HepG2 (cell line): ENCODE measurements around the gene CHMP2B. TPM values are rescaled to one million over a fixed set of nuclear protein-coding genes. Genes with fewer than 3 reads are reported as not detected.

ENCODE experiments used
- ATF7-NPFF ChIP-seq: sonication (generic); formaldehyde crosslinking; IDR thresholded peaks from 2 replicates; pipeline ENCODE4 v1.8.1; 2023; ENCODE audit warnings: mild to moderate bottlenecking, low read depth, missing genetic modification reagents, moderate library complexity
- EHMT2 ChIP-seq: fragments of 200-600 bp; sonication (generic); IDR thresholded peaks from 2 replicates; pipeline ENCODE4 v1.7.0; 2017; ENCODE audit warnings: antibody characterized with exemption, low read depth, low read length, borderline replicate concordance
- HDAC6 ChIP-seq: fragments of 200-600 bp; sonication (generic); IDR thresholded peaks from 2 replicates; pipeline ENCODE4 v1.7.0; 2017; ENCODE audit warnings: mild to moderate bottlenecking, antibody characterized with exemption, low read length, low read depth
- KAT7 ChIP-seq: IDR thresholded peaks from 2 replicates; pipeline ENCODE4 v1.6.1; 2018; ENCODE audit warnings: borderline replicate concordance, missing compliant biosample characterization
- KMT2B ChIP-seq: IDR thresholded peaks from 2 replicates; pipeline ENCODE4 v1.6.1; 2016; ENCODE audit warnings: missing genetic modification reagents, missing compliant biosample characterization
- MAZ ChIP-seq, 2 experiments: sonication (generic) in 1 of 2; formaldehyde crosslinking in 1 of 2; IDR thresholded peaks; 2 replicates each; pipeline versions ENCODE4 v1.5.0 to v1.6.1; 2012 to 2020; ENCODE audit warnings: low read depth in 2 of 2, mild to moderate bottlenecking in 2 of 2, borderline replicate concordance in 1 of 2, improper control_type of control experiment in 1 of 2, low read length in 1 of 2, missing genetic modification reagents in 1 of 2, moderate library complexity in 1 of 2
- NFE2L1 ChIP-seq: sonication (generic); formaldehyde crosslinking; IDR thresholded peaks from 2 replicates; pipeline ENCODE4 v1.4.0; 2020; ENCODE audit warnings: missing genetic modification reagents, mild to moderate bottlenecking, borderline replicate concordance
- PLRG1 ChIP-seq: fragments of 450-650 bp; conservative IDR thresholded peaks from 2 replicates; pipeline ENCODE4 v1.6.1; 2016
- RFXAP ChIP-seq: sonication (generic); formaldehyde crosslinking; IDR thresholded peaks from 2 replicates; pipeline ENCODE4 v1.4.0; 2020; ENCODE audit warnings: missing genetic modification reagents, borderline replicate concordance
- SMAD1 ChIP-seq: sonication (generic); formaldehyde crosslinking; IDR thresholded peaks from 2 replicates; pipeline ENCODE4 v1.4.0; 2020; ENCODE audit warnings: missing genetic modification reagents, low read depth, mild to moderate bottlenecking, borderline replicate concordance
- ZBTB3 ChIP-seq: sonication (generic); formaldehyde crosslinking; IDR thresholded peaks from 2 replicates; pipeline ENCODE4 v1.4.0; 2020; ENCODE audit warnings: low read depth, mild to moderate bottlenecking, moderate library complexity, missing genetic modification reagents, borderline replicate concordance
- ZNF20 ChIP-seq: sonication (generic); formaldehyde crosslinking; IDR thresholded peaks from 2 replicates; pipeline ENCODE4 v1.4.0; 2020; ENCODE audit warnings: mild to moderate bottlenecking, moderate library complexity, missing genetic modification reagents
- ZNF207 ChIP-seq: fragments of 450-650 bp; IDR thresholded peaks from 2 replicates; pipeline ENCODE4 v1.6.1; 2016; ENCODE audit warnings: antibody characterized with exemption, borderline replicate concordance
- ZNF484 ChIP-seq: sonication (generic); formaldehyde crosslinking; IDR thresholded peaks from 2 replicates; pipeline ENCODE4 v1.5.1; 2020; ENCODE audit warnings: mild to moderate bottlenecking, low read depth, missing genetic modification reagents, borderline replicate concordance
- ZNF773 ChIP-seq: sonication (generic); formaldehyde crosslinking; IDR thresholded peaks from 2 replicates; pipeline ENCODE4 v1.4.0; 2020; ENCODE audit warnings: missing genetic modification reagents, borderline replicate concordance
- ZNF792 ChIP-seq: IDR thresholded peaks from 2 replicates; pipeline ENCODE4 v1.6.1; 2016
- ZNF883 ChIP-seq: sonication (generic); formaldehyde crosslinking; IDR thresholded peaks from 2 replicates; pipeline ENCODE4 v1.5.1; 2020; ENCODE audit warnings: mild to moderate bottlenecking, missing genetic modification reagents; ENCODE audit errors: not compliant biosample characterization
- ZSCAN29 ChIP-seq: sonication (generic); formaldehyde crosslinking; conservative IDR thresholded peaks from 2 replicates; pipeline ENCODE4 v1.4.0; 2020; ENCODE audit warnings: mild to moderate bottlenecking, missing genetic modification reagents
- polyA plus RNA-seq, 8 experiments: library from polyadenylated mRNA; depleted of rRNA in 3 of 8; stranded (reverse) in 7 of 8; unstranded in 1 of 8; fragments of >200 nt; fragmentation: Illumina TruSeq in 4 of 8; extraction: Trizol in 4 of 8; gene quantifications; 2 replicates each; pipeline versions ENCODE4 v1.2.1 to v1.2.3, GENCODE V29; 2011 to 2016; ENCODE audit warnings: low read depth in 4 of 8, missing spikeins in 1 of 8, mixed read lengths in 1 of 8; ENCODE audit not compliant: insufficient read depth in 1 of 8
- total RNA-seq, 5 experiments: library from RNA; depleted of rRNA; stranded (reverse); fragments of >200 nt; fragmentation: Illumina TruSeq; extraction: Trizol; gene quantifications; 2 replicates each; pipeline ENCODE4 v1.2.3, GENCODE V29; 2016; ENCODE audit warnings: low read depth in 1 of 5
- TF ChIP-seq, protein P1 (sequence below): sonication (generic); formaldehyde crosslinking; conservative IDR thresholded peaks from 2 replicates; pipeline ENCODE4 v1.4.0; 2020; ENCODE audit warnings: missing genetic modification reagents
- TF ChIP-seq, protein P2 (sequence below): sonication (generic); formaldehyde crosslinking; IDR thresholded peaks from 2 replicates; pipeline ENCODE4 v1.9.0; 2021; ENCODE audit warnings: missing genetic modification reagents, mild to moderate bottlenecking, borderline replicate concordance
- TF ChIP-seq, protein P3 (sequence below), 2 experiments: sonication (generic) in 1 of 2; formaldehyde crosslinking in 1 of 2; IDR thresholded peaks; 2 replicates each; pipeline versions ENCODE4 v1.6.1 to v1.9.0; 2014 to 2022; ENCODE audit warnings: antibody characterized with exemption in 1 of 2, borderline replicate concordance in 1 of 2, inconsistent platforms in 1 of 2, low read depth in 1 of 2, missing genetic modification reagents in 1 of 2

The CHMP2B gene
- total and polyA plus RNA-seq, 2 of the 13 experiments (the other 11 are each of a cell fraction or from before 2014, with no cell fraction given) = 6.9 to 33.5 TPM

DNA sequence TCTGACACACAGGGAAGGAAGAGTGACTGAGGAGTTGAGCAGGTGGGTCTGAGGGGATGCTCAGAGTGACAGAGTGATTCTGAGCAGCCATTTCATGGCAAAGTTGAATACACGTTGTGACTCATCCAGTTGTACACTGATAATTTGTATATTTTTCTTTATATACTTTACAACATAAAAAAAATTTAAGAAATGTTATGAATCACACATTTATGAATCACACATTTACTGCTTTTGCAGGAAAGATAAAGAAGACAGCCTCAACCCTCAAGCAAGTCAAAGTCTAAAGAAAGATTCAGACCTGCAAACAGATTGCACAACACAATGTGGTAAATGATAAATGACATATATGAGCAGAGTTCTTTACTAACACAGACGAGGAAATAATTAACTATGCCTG lies 21.0 kb upstream of the CHMP2B start (continued):
- TF ChIP-seq ZNF484 (CRISPR knock-in tag) (no peak), ZSCAN29 (no peak), ZNF207 (no peak), SMAD1 (CRISPR knock-in tag) (no peak), KMT2B (no peak), HDAC6 (no peak), KAT7 (CRISPR knock-in tag) (no peak), ZBTB3 (CRISPR knock-in tag) (no peak), ZNF773 (CRISPR knock-in tag) (no peak), RFXAP (CRISPR knock-in tag) (no peak), MAZ (IDR thresholded peaks at IDR 0.05; ENCODE audit: borderline replicate concordance, low read depth, low read length) (no peak), MAZ (CRISPR knock-in tag; IDR thresholded peaks at IDR 0.05; ENCODE audit: low read depth) (no peak), ATF7-NPFF (CRISPR knock-in tag) (no peak), ZNF883 (CRISPR knock-in tag) (no peak), NFE2L1 (CRISPR knock-in tag) (no peak), ZNF20 (CRISPR knock-in tag) (no peak), ZNF792 (CRISPR knock-in tag) (no peak), PLRG1 (no peak), EHMT2 (peak; percentile 81; the same call in 1 of the 2 replicates)
- TF ChIP-seq, protein P1, sequence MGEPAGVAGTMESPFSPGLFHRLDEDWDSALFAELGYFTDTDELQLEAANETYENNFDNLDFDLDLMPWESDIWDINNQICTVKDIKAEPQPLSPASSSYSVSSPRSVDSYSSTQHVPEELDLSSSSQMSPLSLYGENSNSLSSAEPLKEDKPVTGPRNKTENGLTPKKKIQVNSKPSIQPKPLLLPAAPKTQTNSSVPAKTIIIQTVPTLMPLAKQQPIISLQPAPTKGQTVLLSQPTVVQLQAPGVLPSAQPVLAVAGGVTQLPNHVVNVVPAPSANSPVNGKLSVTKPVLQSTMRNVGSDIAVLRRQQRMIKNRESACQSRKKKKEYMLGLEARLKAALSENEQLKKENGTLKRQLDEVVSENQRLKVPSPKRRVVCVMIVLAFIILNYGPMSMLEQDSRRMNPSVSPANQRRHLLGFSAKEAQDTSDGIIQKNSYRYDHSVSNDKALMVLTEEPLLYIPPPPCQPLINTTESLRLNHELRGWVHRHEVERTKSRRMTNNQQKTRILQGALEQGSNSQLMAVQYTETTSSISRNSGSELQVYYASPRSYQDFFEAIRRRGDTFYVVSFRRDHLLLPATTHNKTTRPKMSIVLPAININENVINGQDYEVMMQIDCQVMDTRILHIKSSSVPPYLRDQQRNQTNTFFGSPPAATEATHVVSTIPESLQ (CRISPR knock-in tag) = no peak
- TF ChIP-seq, protein P2, sequence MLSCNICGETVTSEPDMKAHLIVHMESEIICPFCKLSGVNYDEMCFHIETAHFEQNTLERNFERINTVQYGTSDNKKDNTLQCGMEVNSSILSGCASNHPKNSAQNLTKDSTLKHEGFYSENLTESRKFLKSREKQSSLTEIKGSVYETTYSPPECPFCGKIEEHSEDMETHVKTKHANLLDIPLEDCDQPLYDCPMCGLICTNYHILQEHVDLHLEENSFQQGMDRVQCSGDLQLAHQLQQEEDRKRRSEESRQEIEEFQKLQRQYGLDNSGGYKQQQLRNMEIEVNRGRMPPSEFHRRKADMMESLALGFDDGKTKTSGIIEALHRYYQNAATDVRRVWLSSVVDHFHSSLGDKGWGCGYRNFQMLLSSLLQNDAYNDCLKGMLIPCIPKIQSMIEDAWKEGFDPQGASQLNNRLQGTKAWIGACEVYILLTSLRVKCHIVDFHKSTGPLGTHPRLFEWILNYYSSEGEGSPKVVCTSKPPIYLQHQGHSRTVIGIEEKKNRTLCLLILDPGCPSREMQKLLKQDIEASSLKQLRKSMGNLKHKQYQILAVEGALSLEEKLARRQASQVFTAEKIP (CRISPR knock-in tag) = no peak
- TF ChIP-seq, protein P3, sequence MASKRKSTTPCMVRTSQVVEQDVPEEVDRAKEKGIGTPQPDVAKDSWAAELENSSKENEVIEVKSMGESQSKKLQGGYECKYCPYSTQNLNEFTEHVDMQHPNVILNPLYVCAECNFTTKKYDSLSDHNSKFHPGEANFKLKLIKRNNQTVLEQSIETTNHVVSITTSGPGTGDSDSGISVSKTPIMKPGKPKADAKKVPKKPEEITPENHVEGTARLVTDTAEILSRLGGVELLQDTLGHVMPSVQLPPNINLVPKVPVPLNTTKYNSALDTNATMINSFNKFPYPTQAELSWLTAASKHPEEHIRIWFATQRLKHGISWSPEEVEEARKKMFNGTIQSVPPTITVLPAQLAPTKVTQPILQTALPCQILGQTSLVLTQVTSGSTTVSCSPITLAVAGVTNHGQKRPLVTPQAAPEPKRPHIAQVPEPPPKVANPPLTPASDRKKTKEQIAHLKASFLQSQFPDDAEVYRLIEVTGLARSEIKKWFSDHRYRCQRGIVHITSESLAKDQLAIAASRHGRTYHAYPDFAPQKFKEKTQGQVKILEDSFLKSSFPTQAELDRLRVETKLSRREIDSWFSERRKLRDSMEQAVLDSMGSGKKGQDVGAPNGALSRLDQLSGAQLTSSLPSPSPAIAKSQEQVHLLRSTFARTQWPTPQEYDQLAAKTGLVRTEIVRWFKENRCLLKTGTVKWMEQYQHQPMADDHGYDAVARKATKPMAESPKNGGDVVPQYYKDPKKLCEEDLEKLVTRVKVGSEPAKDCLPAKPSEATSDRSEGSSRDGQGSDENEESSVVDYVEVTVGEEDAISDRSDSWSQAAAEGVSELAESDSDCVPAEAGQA (IDR thresholded peaks at IDR 0.05; ENCODE audit: low read depth) = no peak
- TF ChIP-seq, protein P3 (CRISPR knock-in tag; IDR thresholded peaks at IDR 0.05; ENCODE audit: borderline replicate concordance) = no peak
